NCI-H2227 (cell line): ENCODE data around the gene LHFPL2.

ENCODE experiments used
- DNase-seq: peaks from one replicate; lab custom pipeline; 2025; ENCODE audit not compliant: unreplicated experiment; lab: John Stamatoyannopoulos, UW

LHFPL2 gene

DNA sequence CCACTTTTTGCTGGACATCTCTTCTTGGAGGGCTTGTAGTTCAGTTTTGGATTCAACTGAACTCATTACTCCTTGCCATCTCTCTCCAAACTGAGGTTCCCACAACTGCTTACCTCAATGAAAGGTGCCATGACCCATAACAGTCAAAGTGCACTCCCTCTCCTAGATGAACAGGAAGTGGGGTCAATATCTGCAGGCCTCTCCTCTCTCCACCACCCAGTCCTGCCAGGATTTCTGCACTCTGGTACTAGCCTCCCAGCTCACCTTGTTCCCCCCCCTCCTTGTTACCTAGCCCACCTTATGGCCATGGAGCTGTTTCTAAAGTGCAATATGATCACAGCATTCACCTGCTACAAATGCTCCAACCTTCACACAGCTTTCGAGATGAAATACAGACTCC, 5.9 kb downstream of the LHFPL2 start:
- no peak for DNase-seq

DNA sequence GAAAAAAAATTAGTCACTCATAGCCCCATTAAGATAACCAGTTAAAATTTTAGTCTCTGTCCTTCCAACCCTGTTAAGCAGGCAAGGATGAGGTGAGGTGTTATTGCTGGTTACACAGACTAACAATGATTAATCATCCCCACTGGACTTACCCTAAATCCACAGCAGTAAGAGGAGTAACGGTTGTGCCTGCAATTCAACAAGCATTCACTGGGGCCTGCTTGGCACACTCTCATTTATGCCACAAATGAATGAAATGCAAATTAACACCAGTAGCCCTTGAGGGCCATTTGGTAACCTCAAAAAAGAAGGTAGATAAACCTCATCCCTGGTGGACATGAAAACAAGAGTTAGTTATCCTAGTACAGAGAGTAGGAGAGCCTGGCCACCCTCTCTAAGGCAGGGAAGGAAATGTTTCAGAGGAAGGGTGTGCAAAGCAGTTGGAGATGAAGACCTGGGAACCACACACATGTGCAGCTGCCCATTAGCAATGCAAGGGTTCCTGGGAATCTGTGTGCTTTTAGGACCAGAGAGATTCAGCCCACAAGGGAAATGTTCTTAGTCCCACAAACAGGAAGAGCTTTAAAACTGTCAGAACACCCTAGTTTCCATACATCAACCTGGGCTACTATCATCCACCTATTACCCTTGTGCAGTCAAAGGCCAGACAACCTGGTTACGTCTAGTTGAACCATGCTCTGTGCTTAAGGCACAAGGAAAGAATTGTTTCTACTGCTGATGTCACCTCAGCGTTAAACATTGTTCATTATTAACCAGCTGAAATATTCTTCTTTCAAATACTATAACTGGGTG, 7.7 kb downstream of the LHFPL2 start:
- no peak for DNase-seq

DNA sequence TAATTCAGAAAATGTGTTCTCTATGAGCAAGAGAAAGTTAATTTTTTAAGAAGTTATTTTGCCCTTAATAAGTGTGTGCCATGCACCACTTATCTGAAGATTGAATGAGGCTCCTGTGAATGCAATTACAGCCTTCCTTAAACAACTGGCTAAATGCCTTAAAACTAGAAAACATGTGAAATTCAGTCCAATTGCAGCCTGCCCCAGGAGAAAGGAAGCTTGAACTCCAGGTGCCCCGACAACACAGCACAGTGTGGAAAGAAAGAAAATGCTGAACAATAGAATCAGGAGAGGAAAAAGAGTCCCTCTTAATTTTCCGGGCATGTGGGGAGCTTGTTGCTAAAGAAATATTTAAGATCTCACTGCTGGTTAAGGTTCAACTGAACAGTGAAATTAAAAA, 8.8 kb downstream of the LHFPL2 start:
- DNase-seq: no peak

DNA sequence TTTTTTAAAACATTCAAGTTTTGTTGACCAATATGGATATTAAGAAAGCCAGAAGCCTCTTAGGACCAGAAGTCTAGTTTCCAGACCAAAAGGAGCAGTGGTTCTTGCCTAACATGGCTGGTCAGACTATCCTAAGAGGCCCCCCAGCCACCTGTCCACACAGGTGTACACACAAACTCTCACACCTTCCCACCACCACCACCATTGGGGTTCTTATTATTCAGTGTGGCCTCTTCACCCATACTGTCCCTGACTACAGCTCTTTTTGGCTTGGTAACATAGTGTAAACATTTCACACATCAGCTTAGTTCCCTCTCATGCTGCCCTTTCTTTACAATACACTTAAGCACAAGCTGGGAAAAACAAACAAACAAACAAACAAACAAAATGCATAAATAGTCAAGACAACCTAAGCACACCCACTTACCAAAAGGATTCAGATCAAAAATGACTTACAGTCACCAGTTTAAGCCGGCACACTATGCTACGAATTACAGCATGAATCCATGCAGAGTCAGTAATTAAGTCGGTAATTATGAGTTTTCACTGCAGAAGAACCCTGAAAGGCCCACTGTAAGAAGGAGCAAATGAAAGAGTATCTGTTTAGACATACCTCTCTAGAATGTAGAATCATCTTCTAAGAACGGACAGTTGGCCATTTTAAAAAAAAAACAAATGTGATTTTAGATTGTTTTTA, 9.5 kb downstream of the LHFPL2 start:
- DNase-seq: no peak

- DNase-seq: no peak
These were observed 10.1 kb downstream of the LHFPL2 start for GRCh38 chr5:78638423-78638822.

GRCh38 chr5:78637468-78637867, 11.1 kb downstream of the LHFPL2 start:
- no peak for DNase-seq

DNA sequence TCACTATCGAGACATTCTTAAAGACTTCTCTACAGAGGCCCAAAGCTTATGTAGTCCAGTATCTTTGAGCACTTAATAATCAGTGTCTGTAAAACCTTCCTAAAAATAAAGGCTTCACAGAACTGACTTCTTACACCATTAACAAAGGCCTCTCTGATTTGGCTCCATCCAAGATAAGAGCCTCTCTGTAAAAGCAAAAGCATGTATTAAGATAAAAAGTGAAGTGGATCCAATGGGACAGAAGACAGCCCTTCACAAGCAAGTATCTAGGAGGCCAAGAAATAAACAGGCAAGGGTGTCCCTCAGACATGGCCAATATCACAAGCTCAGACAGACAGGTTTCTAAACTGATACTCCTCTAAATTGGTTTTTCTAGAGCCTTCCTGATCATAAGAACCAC, 11.9 kb downstream of the LHFPL2 start:
- no peak for DNase-seq

- no peak for DNase-seq
These were observed 13.9 kb downstream of the LHFPL2 start for GRCh38 chr5:78634634-78635033.

DNA sequence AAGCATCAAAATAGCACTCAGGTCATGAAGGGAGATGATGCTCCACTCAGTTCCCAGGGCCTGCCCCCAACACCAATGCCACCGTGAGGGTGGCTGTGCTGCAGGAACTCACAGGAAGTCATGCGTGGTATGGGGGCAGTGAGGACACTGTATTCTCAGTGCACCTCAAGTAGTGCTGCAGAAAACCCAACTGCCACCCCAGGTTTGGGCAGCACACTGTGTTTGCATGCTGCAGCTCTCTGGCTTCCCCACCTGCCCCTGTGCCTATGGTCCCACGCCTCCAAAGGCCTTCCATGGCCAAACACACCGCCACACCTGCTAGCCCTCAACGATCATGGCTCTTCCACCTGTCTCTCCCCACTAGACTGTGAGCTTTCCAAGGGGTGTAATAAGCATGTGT, 14.3 kb downstream of the LHFPL2 start:
- DNase-seq: no peak

DNA sequence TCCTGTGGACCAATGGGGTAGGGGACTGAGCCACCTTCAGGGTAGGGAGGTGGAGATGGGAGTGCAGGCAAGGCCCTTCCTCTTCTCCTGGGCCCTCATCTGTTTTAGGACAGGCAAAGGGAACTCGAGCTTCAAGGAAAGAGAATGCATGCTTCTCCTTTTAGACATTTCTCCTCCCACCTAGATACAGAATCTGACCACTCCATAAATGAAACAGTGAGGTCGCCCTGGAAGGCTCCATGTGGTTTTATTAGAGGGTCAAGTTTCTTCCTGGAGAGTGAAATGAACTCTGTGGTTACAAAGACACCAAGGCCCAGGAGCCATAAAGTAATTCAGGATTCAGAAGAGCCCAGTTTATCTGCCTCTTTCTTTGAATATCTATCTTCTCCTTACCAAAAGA, 14.9 kb downstream of the LHFPL2 start:
- DNase-seq: no peak

GRCh38 chr5:78632467-78632866, 16.1 kb downstream of the LHFPL2 start:
- no peak for DNase-seq

GRCh38 chr5:78631931-78632330, 16.6 kb downstream of the LHFPL2 start:
- DNase-seq: no peak

GRCh38 chr5:78630047-78630446, 18.5 kb downstream of the LHFPL2 start:
- no peak for DNase-seq

GRCh38 chr5:78629624-78630023, 18.9 kb downstream of the LHFPL2 start:
- no peak for DNase-seq

DNA sequence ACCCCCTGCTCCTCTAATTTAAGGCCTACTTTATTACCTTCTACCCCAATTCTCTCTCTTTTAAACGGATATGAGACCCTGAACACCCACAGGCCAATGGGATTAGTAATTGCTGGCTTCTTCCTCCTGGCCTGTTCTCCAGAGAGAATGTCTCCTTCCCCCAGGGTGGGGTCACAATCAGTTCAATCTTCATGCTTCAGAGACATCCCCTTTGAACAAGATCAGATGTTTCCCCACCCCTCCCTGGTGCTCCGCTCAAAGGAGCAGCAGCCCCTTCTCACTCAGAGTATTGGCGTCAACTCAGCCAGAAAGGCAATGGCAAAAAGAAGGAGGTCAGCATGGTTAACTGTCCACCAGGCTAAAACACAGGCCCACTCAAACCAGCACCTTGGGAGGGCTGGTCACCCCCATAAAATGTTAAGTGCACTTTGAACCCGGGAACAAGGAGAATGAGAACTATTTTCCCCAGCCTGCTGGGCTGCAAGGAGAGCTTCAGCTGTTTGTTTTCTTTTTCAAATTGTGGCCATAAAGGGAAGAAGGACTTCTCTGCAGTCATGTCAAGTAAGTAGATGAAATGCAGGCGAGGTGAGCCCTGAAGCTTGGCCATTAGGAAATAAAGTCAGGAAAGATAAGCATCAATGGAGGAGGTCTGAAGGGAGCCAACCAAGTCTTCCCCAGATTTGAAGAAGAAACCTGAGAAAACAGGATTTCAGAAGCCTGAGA, 20.1 kb downstream of the LHFPL2 start:
- DNase-seq: no peak

GRCh38 chr5:78627766-78628165, 20.8 kb downstream of the LHFPL2 start:
- no peak for DNase-seq

DNA sequence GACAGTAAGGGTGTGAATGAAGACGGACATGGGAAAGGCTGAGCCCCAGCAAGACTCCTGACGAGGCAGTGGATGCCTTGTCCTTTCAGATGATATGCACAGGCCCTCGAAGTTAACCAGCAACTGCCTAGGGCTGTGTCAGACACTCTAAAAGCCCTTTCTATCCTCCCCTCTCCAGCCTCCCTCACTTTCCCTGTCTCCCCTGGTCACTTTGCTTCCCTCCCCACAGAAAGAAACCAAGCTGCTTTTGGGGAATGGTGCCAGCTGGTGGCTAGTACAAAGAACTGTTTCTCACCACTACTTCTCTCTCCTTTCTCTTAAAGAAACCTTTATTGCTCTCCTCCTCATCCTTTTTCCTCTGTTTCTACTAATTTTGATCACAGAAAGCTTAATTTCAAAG, 21.4 kb downstream of the LHFPL2 start:
- no peak for DNase-seq

DNA sequence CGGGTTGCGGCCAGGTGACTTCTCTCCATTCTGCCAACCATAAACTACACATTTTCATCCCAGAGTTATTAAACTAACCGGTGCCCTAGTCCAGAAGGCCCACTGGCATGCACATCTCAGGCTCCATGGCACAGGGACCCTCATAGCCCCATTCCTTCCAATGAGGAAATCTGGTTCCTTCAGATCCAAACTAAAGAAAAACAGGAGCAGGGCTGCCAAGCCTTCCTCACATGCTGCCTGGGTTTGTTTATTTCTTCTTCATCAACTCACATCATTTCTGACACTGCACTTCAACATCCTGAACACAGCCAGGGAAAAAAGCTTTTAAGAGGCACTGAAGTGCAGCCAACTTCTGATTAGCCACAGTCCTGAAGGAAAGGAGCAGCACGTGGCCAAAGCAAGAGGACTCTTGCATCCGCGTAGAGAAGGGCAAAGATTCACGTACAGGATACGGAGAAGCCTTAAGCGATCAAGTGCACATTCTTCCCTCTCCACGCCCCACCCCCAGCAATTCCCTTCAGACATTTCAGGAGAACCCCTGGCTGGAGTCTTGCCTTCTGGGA, 22.5 kb downstream of the LHFPL2 start:
- no peak for DNase-seq

DNA sequence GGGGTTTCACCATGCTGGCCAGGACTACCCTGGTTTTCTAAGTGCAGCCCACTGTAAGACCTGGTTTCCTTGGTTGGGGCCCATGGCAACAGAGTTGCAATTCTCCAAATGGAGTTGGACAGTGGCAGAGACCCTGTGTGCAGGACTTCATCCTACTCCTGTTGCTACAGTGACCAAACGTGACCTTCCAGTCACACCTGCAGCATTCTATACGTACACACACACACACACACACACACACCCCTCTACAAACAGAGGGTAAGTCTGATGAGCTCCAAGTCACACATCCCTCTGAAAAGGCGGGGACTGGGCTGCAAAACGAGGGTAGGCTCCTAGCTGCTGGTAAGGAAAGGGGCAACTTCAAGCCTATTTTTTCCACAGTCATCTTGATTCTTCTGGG, 23.6 kb downstream of the LHFPL2 start:
- DNase-seq: no peak

DNA sequence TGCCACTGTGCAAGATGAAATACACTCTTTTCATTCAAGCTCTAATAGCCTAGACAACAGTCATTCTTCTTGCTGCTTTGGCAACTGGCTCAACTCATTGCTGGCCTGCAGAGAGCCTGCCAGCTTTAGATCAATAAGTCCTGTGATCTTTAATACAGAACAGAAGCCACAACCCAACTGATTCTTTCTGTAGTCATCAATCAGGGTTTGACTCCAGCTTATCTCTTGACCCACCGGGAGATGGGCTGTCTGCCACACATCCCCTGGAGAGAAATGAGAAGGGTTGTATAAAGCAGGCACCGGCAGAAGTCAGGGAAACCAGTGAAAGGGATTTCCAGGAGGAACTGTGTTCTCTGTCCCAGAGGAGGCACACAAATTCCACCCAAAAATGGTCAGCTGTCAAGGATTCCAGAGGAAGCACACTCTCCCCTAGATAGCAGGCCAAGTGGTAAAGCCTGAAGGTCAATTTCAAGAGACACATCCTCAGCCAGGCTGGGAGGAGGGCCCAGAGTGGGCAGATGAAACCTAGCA, 24.5 kb downstream of the LHFPL2 start:
- DNase-seq: no peak

DNA sequence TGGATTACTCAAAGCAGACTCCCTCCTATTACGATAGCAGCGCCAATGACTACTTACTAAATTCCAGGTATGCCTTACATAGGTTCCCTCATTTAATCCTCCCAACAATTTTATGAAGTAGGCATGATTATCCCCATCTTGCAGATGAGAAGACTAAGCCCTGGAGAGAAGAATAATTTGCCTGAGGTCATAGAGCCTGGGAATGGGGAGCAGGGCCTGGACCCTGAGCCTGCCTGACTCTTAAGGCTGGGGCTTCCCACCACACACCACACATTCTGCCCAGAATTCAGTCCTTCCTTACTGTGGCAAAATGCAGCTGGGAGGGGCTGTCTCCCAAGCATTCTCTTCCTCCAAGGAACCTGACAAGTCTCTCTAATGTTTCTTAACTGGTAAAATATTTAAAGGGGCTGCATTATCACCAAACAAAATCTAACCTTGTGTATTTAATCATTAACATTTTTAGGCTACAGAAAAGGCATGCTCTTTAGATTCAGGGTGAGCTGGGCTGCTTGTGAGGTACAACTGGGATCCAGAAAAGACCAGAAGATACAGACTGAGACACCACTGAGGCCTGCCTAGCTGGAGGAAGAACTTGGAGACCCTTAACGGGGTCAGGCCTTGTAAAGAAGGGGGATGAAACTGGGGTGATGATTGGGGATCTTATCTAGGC, 26.1 kb downstream of the LHFPL2 start:
- DNase-seq: no peak
